Fibroblast of skin of right quadriceps (primary cell): ENCODE results near the gene WFDC13.
"Not testable (repeated sequence)": the region's sequence is repeated elsewhere in the genome, so short reads cannot be mapped to it uniquely, and the experiment has no call there.

ENCODE experiments used
- DNase-seq: peaks from one replicate; pipeline ENCODE4 v3.0.0-alpha.2; 2013

Gene WFDC13, protein sequence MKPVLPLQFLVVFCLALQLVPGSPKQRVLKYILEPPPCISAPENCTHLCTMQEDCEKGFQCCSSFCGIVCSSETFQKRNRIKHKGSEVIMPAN

GRCh38 chr20:45701873-45702272 is at the start of gene WFDC13:
Gene WFDC13 (plus strand): TSS chr20:45702038. CDS start chr20:45702124, 86 bp downstream.
- no peak for DNase-seq

- DNase-seq: not testable (repeated sequence)
Observed at GRCh38 chr20:45657038-45657437, 44.8 kb upstream of the WFDC13 start.

GRCh38 chr20:45670139-45670538 is 31.7 kb upstream of the WFDC13 start, which contains the start of gene WFDC11:
Gene WFDC11 (minus strand): TSS chr20:45670239. CDS start chr20:45650600, 19,639 bp downstream.
- no peak for DNase-seq

GRCh38 chr20:45672765-45673164 is 29.1 kb upstream of the WFDC13 start:
- DNase-seq: no peak

GRCh38 chr20:45679650-45680049 is 22.2 kb upstream of the WFDC13 start:
- no peak for DNase-seq

DNA sequence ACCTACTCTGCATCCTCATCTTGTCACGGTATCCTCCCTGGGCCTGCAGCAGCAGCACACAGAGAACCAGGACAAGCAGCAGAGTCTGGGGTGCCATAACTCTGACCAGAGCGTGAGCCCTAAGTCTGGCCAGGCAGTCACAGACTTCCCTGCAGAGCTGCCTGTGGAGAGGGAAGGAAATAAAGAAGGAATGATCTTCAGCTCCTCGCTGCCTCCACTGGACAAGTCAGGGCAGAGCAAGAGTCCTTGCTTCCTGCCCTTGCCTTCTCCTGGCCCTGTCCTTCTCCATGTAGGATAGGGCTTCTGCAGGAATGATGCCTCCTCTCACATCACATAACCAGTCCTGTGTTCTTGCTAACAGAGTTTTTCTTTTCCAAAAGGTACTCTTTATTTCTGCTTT is 15.9 kb upstream of the WFDC13 start:
- DNase-seq: no peak

- DNase-seq: not testable (repeated sequence)
Observed at GRCh38 chr20:45693346-45693745, 8.5 kb upstream of the WFDC13 start.

DNA sequence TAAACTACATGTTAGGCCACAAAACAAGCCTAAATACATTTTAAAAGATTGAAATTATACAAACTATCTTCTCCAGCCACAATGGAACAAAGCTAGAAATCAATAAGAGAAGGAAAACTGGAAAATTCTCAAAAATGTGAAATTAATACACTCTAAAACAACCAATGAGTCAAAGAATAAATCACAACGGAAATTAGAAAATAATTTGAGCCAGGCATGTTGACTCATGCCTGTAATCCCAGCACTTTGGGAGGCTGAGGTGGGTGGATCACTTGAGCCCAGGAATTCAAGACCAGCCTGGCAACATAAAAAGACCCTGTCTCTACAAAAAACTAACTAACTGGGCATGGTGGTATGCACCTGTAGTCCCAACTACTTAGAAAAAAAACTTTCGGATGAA is 6.3 kb upstream of the WFDC13 start:
- no peak for DNase-seq

GRCh38 chr20:45701104-45701503 is 734 bp upstream of the WFDC13 start:
- no peak for DNase-seq

DNA sequence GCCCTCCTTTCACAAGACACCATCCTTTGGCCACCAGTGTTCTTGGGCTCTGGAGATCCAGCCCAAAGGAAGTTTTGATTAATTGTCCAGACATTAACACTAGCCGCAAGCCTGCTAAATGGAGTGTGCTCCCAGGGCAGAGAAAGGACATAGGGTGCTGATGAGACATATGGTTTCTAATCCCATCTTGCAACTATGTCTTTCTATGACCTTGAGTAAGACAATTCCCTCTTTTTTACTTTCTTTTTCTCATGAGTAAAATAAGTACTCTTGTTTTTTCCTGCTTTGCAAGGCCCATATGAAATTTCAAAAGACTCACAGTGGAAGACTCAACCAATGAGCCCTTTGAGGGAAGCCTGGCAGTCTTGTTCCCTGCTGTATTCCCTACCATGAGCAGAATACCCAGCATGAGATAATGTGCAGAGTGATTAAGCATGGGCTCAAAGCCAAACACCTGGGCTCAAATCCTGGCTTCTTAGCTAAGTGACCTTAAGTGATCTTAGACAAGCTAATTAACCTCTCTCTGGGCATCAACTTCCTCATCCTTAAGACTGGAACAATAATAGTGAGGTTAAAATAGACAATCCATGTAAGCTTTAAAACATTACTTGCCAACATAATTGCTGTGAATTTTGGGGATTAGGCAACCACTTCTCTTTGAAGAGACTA is 3.3 kb downstream of the WFDC13 start, which contains the start of gene WFDC10B:
Gene WFDC10B (minus strand): TSS at position 51 of the 669 bp plus-strand sequence. CDS start 19,027 bp downstream, outside the sequence.
- DNase-seq: no peak

- DNase-seq: not testable (repeated sequence)
Observed at GRCh38 chr20:45716141-45716688, 14.4 kb downstream of the WFDC13 start.

DNA sequence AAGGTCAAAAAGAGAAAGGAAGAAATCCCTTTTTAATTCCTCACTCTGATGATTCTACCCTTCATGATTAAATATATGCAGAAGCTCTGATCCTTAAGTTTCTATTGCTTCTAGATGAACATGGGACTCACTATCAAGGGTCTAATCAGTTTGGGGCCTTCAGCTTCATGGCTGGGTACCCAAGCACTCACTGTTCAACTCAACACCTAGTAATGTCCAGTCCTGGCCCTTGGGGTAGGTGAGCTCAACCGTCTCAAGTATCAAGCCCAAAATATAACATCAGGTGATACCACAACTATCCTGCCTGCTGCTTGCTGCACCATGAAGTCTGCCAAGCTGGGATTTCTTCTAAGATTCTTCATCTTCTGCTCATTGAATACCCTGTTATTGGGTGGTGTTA is 20.2 kb downstream of the WFDC13 start, which contains the start of gene SPINT4:
Gene SPINT4 (plus strand): TSS at position 301 of the 400 bp plus-strand sequence. CDS start 21 bp downstream, at position 322.
- DNase-seq: no peak

DNA sequence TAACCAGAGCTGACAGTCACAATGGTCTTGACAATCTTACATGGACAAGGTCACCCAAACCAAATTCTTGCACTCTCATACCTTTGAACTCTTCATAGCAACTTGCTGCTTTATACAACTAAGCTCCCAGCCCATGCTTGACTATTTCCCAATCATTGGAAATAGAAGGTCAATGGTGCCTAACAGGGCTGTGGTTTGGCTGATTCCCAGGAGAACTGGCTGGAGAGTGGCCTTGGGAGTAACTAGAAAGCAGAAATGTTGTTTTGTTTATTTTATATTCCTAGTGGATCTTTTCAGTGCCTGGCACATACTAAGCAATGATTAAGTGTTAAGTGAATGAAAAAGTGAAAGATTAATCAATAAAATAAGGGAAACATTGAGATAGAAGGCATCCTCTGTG is 23.3 kb downstream of the WFDC13 start:
- no peak for DNase-seq

GRCh38 chr20:45727044-45727443 is 25.2 kb downstream of the WFDC13 start:
- DNase-seq: no peak

GRCh38 chr20:45732199-45732598 is 30.4 kb downstream of the WFDC13 start:
- DNase-seq: no peak

DNA sequence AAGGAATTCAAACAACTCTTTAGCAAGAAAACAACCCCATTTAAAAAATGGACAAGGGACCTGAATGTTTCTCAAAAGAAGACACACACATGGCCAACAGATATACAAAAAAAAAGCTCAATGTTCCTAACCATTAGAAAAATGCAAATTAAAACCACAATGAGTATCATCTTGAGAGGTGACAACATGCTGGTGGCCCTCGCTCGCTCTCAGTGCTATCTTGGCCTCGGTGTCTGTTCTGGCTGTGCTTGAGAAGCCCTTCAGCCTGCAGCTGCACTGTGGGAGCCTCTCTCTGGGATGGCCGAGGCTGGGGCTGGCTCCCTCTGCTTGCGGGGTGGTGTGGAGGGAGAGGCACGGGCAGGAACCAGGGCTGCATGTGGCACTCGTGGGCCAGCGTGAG is 33.7 kb downstream of the WFDC13 start:
- DNase-seq: no peak

GRCh38 chr20:45735988-45736387 is 34.1 kb downstream of the WFDC13 start:
- no peak for DNase-seq

DNA sequence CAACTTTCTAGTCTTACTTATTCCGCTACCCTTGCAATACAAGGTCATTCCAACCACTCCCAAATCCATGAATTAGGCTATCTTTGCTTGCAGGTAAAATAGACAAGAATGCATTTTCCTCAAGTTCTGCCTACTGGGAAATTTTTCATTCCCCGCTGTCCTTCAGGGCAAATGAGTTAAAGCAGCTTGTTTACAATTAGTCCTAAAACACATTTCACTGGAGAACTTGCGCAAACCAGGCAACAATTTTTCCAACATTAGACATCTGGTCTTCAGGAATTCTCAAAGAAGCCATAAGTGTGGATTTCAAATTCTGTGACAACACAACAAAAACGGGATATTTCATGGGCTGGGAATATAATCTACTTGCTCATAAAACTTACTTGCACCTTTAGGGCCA is 40.8 kb downstream of the WFDC13 start:
- no peak for DNase-seq

DNA sequence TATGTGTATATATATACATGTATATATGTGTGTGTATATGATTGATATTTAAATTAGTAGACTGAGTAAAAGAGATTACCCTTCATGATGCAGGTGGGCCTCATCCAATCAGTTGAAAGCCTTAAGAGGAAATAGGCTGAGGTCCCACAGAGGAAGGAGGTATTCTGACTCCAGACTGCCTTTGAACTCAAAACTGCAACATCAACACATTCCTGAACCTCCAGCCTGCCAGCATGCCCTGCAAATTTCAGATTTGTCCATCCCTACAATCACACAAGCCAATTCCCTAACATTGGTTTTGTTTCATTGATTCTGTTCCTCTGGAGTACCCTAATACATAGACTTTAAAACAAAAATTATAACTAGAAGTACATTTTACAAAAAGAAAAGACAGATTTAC is 43.2 kb downstream of the WFDC13 start:
- DNase-seq: no peak

DNA sequence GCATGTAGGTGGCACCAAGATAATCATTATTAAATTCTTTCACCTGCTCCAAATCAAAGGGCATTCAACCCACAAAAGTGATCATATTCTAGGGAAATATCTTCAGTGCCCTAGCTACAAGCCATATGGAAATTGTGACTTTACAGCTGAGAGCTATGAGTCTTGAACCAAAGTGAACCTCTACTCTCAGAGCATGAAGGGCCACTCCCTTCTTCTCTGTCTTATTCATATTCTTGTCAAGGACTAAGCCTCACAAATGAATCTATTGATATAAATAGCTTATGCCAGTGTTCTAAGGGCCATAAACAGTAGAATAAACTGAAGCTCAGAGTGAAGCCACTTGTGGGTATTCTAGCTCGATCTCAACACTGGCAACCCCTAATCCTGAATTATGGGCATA is 49.9 kb downstream of the WFDC13 start:
- no peak for DNase-seq

- DNase-seq: peak; percentile 7
Observed at GRCh38 chr20:45752746-45753145, 50.9 kb downstream of the WFDC13 start.

DNA sequence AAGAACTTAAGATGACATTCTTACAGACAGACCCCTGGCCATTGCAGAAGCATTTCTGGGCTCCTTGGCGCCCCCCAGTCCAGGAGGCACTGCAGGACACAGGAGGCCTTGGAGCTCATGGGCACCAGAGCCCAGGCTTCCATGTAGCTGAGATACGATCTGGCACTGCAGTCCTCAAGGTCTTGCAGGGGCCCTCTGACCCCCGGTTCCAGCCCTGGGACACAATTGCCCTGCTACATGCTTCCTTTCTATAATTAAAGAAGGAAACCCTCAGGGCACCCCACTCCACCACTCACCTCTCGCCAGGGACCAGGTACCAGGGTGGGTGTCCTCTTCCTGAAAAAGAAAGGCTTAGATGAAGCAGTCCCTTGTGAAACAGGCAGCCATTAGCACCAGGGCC is 56.3 kb downstream of the WFDC13 start:
- DNase-seq: no peak
